Ectodermal cell (in vitro differentiated cells): Measurements from ENCODE around the gene HELLS.
"Not testable (repeated sequence)": the region's sequence is repeated elsewhere in the genome, so short reads cannot be mapped to it uniquely, and the experiment has no call there.

Experiments used
- H3K27ac ChIP-seq: 2 replicates; pipeline ENCODE4 v1.7.0; 2013; ENCODE audit warnings: mild to moderate bottlenecking, low read depth, low read length; ENCODE audit not compliant: insufficient read depth, poor library complexity, severe bottlenecking
- H3K27me3 ChIP-seq: 2 replicates; pipeline ENCODE4 v1.7.0; 2013; ENCODE audit warnings: mild to moderate bottlenecking, low read length; ENCODE audit not compliant: insufficient read depth, control insufficient read depth, poor library complexity, severe bottlenecking
- H3K36me3 ChIP-seq: one replicate; pipeline ENCODE4 v1.7.0; 2013; ENCODE audit warnings: low read length; ENCODE audit not compliant: control insufficient read depth, insufficient read depth
- H3K4me1 ChIP-seq: one replicate; pipeline ENCODE4 v1.7.0; 2013; ENCODE audit warnings: low read length; ENCODE audit not compliant: control insufficient read depth, insufficient read depth
- H3K4me3 ChIP-seq: 2 replicates; pipeline ENCODE4 v1.7.0; 2013; ENCODE audit warnings: low read depth, low read length, control low read depth; ENCODE audit not compliant: insufficient read depth
- H3K9me3 ChIP-seq: 2 replicates; pipeline ENCODE4 v1.7.0; 2013; ENCODE audit warnings: mild to moderate bottlenecking, low read length, moderate library complexity; ENCODE audit not compliant: control insufficient read depth
- WGBS, 2 experiments: methylation state at CpG; one replicate each; pipeline ENCODE4 v1.1.7; 2013; ENCODE audit warnings: missing lambda C conversion rate in 2 of 2; 5-methylcytosine and 5-hydroxymethylcytosine counted together

Gene HELLS

DNA sequence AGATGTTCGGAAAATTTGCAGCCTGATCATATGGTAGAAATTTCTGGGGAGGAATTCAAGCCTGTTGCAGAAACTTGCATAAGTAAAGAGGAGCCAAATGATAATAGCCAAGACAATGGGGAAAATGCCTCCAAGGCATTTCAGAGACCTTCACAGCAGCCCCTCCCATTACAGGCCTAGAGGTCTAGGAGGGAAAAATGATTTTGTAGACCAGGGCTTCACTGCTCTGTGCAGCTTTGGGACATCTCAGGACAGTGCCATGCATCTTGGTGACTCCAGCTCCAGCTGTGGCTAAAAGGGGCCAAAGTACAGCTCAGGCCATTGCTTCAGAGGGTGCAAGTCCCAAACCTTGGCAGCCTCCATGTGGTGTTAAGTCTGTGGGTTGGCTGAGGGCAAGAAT, 87.4 kb downstream of the HELLS start:
- Histone ChIP-seq H3K9me3 (no peaks in the 10 kb centered on the region), H3K4me1 (no peaks in the 10 kb centered on the region)
- 92 to 93% methylated on average over 1 of the region's 1 CpG for WGBS, 2 experiments

DNA sequence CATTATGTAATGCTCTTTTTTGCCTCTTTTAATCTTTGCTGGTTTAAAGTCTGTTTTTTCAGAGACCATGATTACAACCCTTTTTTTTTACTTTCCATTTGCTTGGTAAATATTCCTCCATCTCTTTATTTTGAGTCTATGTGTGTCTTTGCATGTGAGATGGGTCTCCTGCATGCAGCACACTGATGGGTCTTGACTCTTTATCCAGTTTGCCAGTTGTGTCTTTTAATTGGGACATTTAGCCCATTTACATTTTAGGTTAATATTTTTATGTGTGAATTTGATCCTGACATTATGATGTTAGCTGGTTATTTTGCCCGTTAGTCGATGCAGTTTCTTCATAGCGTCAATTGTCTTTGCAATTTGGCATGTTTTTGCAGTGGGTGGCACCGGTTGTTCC, 92.5 kb downstream of the HELLS start:
- H3K27me3 ChIP-seq, H3K4me1 ChIP-seq, H3K9me3 ChIP-seq, H3K4me3 ChIP-seq, H3K27ac ChIP-seq, H3K36me3 ChIP-seq: not testable (repeated sequence)
- WGBS, 2 experiments: 92 to 93% methylated on average over 4 of the region's 4 CpGs

More for the DNA sequence above, 87.4 kb downstream of the HELLS start:
- Histone ChIP-seq H3K36me3 (peaks cover 2% of the 10 kb centered on the region), H3K4me3 (no peak overlapping the region), H3K27me3 (no peaks in the 10 kb centered on the region), H3K27ac (no peak overlapping the region)

DNA sequence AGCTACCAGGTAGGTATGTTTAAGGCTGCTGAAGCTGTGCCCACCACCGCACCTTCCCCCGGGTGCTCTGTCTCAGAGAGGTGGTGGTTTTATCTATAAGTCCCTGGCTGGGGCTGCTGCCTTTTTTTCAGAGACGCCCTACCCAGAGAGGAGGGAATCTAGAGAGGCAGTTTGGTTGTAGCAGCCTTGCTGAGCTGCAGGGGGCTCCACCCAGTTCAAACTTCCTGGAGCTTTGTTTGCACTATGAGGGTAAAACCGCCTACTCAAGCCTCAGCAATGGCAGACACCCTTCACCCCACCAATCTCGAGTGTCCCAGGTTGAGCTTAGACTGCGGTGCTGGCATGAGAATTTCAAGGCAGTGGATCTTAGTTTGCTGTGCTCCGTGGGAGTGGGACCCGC, 94.3 kb downstream of the HELLS start:
- no peak overlapping the region for H3K27ac ChIP-seq
- WGBS, 2 experiments: 90 to 95% methylated on average over 8 of the region's 8 CpGs

DNA sequence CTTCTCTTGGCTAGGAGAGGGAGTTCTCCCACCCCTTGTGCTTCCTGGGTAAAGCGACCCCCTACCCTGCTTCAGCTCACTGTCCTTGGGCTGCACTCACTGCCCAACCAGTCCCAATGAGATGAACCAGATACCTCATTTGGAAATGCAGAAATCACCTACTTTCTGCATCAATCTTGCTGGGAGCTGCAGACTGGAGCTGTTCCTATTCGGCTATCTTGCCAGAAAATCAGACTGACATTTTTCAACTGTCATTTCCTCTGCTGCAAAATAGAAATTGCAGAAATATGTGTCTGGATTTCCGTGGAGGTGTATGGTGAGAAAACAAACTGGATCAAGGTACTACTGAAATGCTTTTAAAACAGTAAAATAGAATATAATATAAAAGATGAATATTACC, 95.0 kb downstream of the HELLS start:
- no peak overlapping the region for H3K4me3 ChIP-seq
- WGBS, 2 experiments: 87 to 88% methylated on average over 2 to 3 of the region's 3 CpGs
- H3K36me3 ChIP-seq: no peaks in the 10 kb centered on the region
- H3K4me1 ChIP-seq: no peaks in the 10 kb centered on the region
- H3K27ac ChIP-seq: no peak overlapping the region
- H3K27me3 ChIP-seq: no peaks in the 10 kb centered on the region
- no peaks in the 10 kb centered on the region for H3K9me3 ChIP-seq

More for the DNA sequence above, 94.3 kb downstream of the HELLS start:
- Histone ChIP-seq H3K4me1 (no peaks in the 10 kb centered on the region), H3K4me3 (no peak overlapping the region), H3K36me3 (no peaks in the 10 kb centered on the region), H3K9me3 (no peaks in the 10 kb centered on the region), H3K27me3 (no peaks in the 10 kb centered on the region)

DNA sequence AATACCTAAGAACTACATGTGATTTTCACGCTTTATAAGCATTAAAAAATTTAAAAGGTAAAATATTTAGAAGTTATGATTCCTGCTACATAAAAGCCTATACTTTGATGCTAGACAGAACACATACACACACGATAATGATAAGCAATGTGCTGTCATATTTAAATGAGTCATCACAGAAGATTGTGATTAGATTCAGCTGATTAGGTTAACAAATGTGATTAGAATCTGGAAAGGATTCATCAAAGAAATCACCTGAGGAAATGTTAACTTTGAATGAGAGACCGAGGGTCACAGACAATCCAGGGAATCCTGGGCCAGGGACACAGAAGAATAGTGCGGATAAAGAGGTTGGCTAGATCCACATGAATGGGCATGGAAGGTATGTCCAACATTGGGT, 95.9 kb downstream of the HELLS start:
- 96% methylated on average over 2 to 4 of the region's 4 CpGs for WGBS, 2 experiments

DNA sequence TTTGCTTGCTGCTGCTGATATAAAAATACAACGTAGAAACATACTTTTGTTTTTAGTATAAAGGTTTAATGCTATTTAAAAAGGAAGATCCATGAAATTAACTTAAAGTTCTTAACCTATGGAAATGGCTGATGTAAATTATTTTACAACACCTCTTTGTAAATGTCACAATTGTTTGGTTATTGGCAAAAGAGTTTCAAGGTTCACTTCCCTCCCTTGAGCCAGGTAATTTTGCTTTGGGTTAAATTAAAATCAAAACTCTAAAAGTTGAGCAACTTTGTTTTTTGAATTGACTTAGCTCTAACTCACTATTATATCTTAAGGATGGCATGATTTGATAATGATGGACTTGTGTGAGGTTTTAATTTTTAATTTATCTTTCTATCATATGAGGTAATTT, 98.8 kb downstream of the HELLS start:
- Histone ChIP-seq H3K36me3 (no peaks in the 10 kb centered on the region), H3K4me3 (no peak overlapping the region), H3K27me3 (no peaks in the 10 kb centered on the region), H3K9me3 (no peaks in the 10 kb centered on the region), H3K27ac (no peak overlapping the region), H3K4me1 (no peaks in the 10 kb centered on the region)
- WGBS, 2 experiments: 100% methylated on average over 1 of the region's 1 CpG; no CpG with 5 or more reads in 1 of the 2 experiments

More for the DNA sequence above, 95.9 kb downstream of the HELLS start:
- Histone ChIP-seq H3K36me3 (no peaks in the 10 kb centered on the region), H3K4me1 (no peaks in the 10 kb centered on the region), H3K27ac (no peak overlapping the region), H3K9me3 (no peaks in the 10 kb centered on the region), H3K27me3 (no peaks in the 10 kb centered on the region), H3K4me3 (no peak overlapping the region)

DNA sequence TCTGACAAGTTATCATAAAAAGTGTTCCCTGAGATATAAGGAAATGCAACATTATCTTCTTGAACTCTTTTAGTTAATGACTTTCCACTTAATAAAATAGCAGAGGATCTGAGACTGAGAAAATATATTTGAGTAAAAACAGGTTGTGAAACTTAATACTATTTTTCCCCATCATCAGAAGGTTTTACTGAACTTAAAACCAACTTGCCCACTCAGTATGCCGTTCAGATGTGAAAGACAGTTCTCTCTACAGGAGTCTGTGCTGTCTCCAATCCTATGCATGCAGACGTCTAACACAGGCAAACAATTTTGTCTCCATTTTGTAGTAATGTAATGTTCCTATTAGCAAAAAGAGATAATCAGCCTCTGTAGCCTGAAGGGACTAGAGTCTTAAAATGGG, 99.7 kb downstream of the HELLS start:
- Histone ChIP-seq H3K4me3 (no peak overlapping the region), H3K27me3 (no peaks in the 10 kb centered on the region), H3K27ac (no peak overlapping the region), H3K36me3 (no peaks in the 10 kb centered on the region), H3K4me1 (no peaks in the 10 kb centered on the region), H3K9me3 (no peaks in the 10 kb centered on the region)
- WGBS, 2 experiments: 47 to 95% methylated on average over 1 to 2 of the region's 2 CpGs
